Measurements from ENCODE around the gene UBE2E3.

UBE2E3 gene

DNA sequence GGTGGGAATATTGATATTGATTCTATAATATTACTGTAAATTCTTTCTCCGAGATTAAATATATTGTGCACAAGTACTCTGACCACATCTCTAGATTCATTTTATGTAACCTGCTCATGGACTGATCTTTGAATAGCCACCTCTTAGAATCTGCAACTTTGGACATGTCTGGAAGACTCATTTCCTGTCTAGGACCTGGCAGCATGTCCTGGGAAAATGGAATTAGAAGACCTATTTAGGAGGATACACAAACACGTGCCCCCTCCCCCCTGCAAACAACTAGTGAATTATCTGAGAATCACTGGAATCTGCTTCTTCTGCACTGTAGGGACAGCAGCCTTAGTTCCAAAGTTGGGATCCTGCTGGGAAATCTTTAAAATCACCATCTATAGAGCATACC, 94.1 kb downstream of the UBE2E3 start:
- Histone ChIP-seq H3K23ac (ENCODE audit: low read length in 2 of 2) (no peak overlapping the region), H3K4me3 (ENCODE audit: insufficient read depth in 1 of 2, low read depth in 1 of 2, low read length in 2 of 2) (no peak overlapping the region), H4K8ac (ENCODE audit: low read length) (no peak overlapping the region), H3K4me2 (ENCODE audit: low read length, poor library complexity, severe bottlenecking) (no peak overlapping the region), H2BK15ac (ENCODE audit: low read depth, poor library complexity, severe bottlenecking) (no peak overlapping the region), H3K79me1 (replicated peaks; ENCODE audit: low read length, poor library complexity, severe bottlenecking) (peaks cover 15% of the 10 kb centered on the region), H3K4me1 (ENCODE audit: control insufficient read depth, insufficient read depth, low read depth, low read length) (peaks cover under 1% of the 10 kb centered on the region), H3K36me3 (ENCODE audit: control insufficient read depth in 1 of 2, insufficient read depth in 2 of 2, low read depth in 1 of 2, low read length in 2 of 2) (peaks cover 0 to 14% of the 10 kb centered on the region in 2 experiments), H3K27me3 (ENCODE audit: control insufficient read depth in 1 of 2, insufficient read depth in 1 of 2, low read length in 2 of 2) (no peaks in the 10 kb centered on the region), H3K14ac (ENCODE audit: low read length in 2 of 2) (no peak overlapping the region), H3K27ac (ENCODE audit: low read length, poor library complexity, severe bottlenecking) (no peak overlapping the region), H3K4ac (ENCODE audit: low read depth in 1 of 2, low read length in 2 of 2) (no peak overlapping the region), H3K9ac (ENCODE audit: low read length) (no peak overlapping the region), H2AK5ac (ENCODE audit: low read length, severe bottlenecking) (no peak overlapping the region), H2BK12ac (ENCODE audit: low read length in 2 of 2) (no peak overlapping the region), H2BK5ac (ENCODE audit: low read depth, low read length, poor library complexity, severe bottlenecking) (no peak overlapping the region), H2AFZ (ENCODE audit: low read depth, low read length) (no peak overlapping the region), H4K91ac (ENCODE audit: low read length) (no peak overlapping the region), H3K9me3 (ENCODE audit: control insufficient read depth, low read length) (no peaks in the 10 kb centered on the region), H2BK120ac (ENCODE audit: low read depth, low read length) (no peak overlapping the region), H3K18ac (ENCODE audit: low read depth in 1 of 2, low read length in 2 of 2) (no peak overlapping the region)
- peak; percentile 26 for DNase-seq
- WGBS, result 53% methylated on average over 2 of the region's 2 CpGs

GRCh38 chr2:181076658-181077057, 96.3 kb downstream of the UBE2E3 start:
- no peak overlapping the region for H2AK5ac ChIP-seq (ENCODE audit: low read length, severe bottlenecking)
- H2BK5ac ChIP-seq (ENCODE audit: low read depth, low read length, poor library complexity, severe bottlenecking), result no peak overlapping the region
- H2BK15ac ChIP-seq (ENCODE audit: low read depth, poor library complexity, severe bottlenecking), result no peak overlapping the region
- H4K91ac ChIP-seq (ENCODE audit: low read length), result no peak overlapping the region
- no peak overlapping the region for H3K4me3 ChIP-seq (ENCODE audit: insufficient read depth in 1 of 2, low read depth in 1 of 2, low read length in 2 of 2)
- no peak overlapping the region for H3K4me2 ChIP-seq (ENCODE audit: low read length, poor library complexity, severe bottlenecking)
- H3K23ac ChIP-seq (ENCODE audit: low read length in 2 of 2), result no peak overlapping the region
- no CpG with 5 or more reads among the region's 1 CpG for WGBS
- no peak overlapping the region for H2BK12ac ChIP-seq (ENCODE audit: low read length in 2 of 2)
- H4K8ac ChIP-seq (ENCODE audit: low read length), result no peak overlapping the region
- peaks cover 7% of the 10 kb centered on the region for H3K79me1 ChIP-seq (replicated peaks; ENCODE audit: low read length, poor library complexity, severe bottlenecking)
- H3K27ac ChIP-seq (ENCODE audit: low read length, poor library complexity, severe bottlenecking), result no peak overlapping the region
- H2BK120ac ChIP-seq (ENCODE audit: low read depth, low read length), result no peak overlapping the region
- no peak overlapping the region for H2AFZ ChIP-seq (ENCODE audit: low read depth, low read length)
- H3K4me1 ChIP-seq (ENCODE audit: control insufficient read depth, insufficient read depth, low read depth, low read length), result no peaks in the 10 kb centered on the region
- no peak overlapping the region for H3K14ac ChIP-seq (ENCODE audit: low read length in 2 of 2)
- H3K18ac ChIP-seq (ENCODE audit: low read depth in 1 of 2, low read length in 2 of 2), result no peak overlapping the region
- H3K9ac ChIP-seq (ENCODE audit: low read length), result no peak overlapping the region
- H3K4ac ChIP-seq (ENCODE audit: low read depth in 1 of 2, low read length in 2 of 2), result no peak overlapping the region
- no peak for DNase-seq
- H3K9me3 ChIP-seq (ENCODE audit: control insufficient read depth, low read length), result no peaks in the 10 kb centered on the region
- peaks cover 0 to 5% of the 10 kb centered on the region in 2 experiments for H3K36me3 ChIP-seq (ENCODE audit: control insufficient read depth in 1 of 2, insufficient read depth in 2 of 2, low read depth in 1 of 2, low read length in 2 of 2)
- no peaks in the 10 kb centered on the region for H3K27me3 ChIP-seq (ENCODE audit: control insufficient read depth in 1 of 2, insufficient read depth in 1 of 2, low read length in 2 of 2)

DNA sequence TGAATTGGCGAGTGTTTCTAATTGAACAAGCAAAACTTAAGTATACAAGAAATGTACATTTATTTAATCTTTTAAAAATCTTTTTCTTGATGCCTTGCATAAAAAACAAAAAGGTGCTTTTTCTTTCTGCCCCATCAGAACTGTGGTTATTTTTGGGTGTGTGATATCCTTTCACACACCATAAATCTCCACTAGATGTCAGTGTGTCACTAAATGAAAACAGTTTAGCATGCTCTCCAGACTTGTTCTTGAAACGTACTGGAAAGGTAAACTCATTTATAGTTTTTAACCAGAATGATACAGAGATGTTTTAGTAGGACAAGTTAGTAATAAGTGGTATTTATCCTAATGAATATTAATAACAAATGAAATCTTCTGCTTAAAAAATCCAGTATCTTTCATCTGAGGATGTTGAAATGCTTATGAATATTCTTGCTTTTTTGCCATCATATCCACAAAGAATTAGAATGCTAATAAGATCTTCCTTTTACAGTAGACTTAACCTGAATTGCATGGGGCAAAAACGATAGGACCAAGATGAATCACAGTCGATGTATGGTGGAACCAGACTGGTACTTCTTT, 96.8 kb downstream of the UBE2E3 start:
- H3K36me3 ChIP-seq (ENCODE audit: control insufficient read depth in 1 of 2, insufficient read depth in 2 of 2, low read depth in 1 of 2, low read length in 2 of 2), result peaks cover 0 to 5% of the 10 kb centered on the region in 2 experiments
- H4K8ac ChIP-seq (ENCODE audit: low read length), result no peak overlapping the region
- no peak overlapping the region for H2BK5ac ChIP-seq (ENCODE audit: low read depth, low read length, poor library complexity, severe bottlenecking)
- H3K27me3 ChIP-seq (ENCODE audit: control insufficient read depth in 1 of 2, insufficient read depth in 1 of 2, low read length in 2 of 2), result no peaks in the 10 kb centered on the region
- no peak overlapping the region for H2AK5ac ChIP-seq (ENCODE audit: low read length, severe bottlenecking)
- no peak overlapping the region for H3K4me3 ChIP-seq (ENCODE audit: insufficient read depth in 1 of 2, low read depth in 1 of 2, low read length in 2 of 2)
- no peak overlapping the region for H3K18ac ChIP-seq (ENCODE audit: low read depth in 1 of 2, low read length in 2 of 2)
- no peak overlapping the region for H2BK120ac ChIP-seq (ENCODE audit: low read depth, low read length)
- no peak overlapping the region for H2BK15ac ChIP-seq (ENCODE audit: low read depth, poor library complexity, severe bottlenecking)
- no peak overlapping the region for H2AFZ ChIP-seq (ENCODE audit: low read depth, low read length)
- H3K9me3 ChIP-seq (ENCODE audit: control insufficient read depth, low read length), result no peaks in the 10 kb centered on the region
- peak; percentile 63 for DNase-seq
- no peak overlapping the region for H3K4ac ChIP-seq (ENCODE audit: low read depth in 1 of 2, low read length in 2 of 2)
- H4K91ac ChIP-seq (ENCODE audit: low read length), result no peak overlapping the region
- 100% methylated on average over 2 of the region's 4 CpGs for WGBS
- no peak overlapping the region for H2BK12ac ChIP-seq (ENCODE audit: low read length in 2 of 2)
- no peaks in the 10 kb centered on the region for H3K4me1 ChIP-seq (ENCODE audit: control insufficient read depth, insufficient read depth, low read depth, low read length)
- H3K14ac ChIP-seq (ENCODE audit: low read length in 2 of 2), result no peak overlapping the region
- H3K79me1 ChIP-seq (replicated peaks; ENCODE audit: low read length, poor library complexity, severe bottlenecking), result peaks cover 7% of the 10 kb centered on the region
- H3K9ac ChIP-seq (ENCODE audit: low read length), result no peak overlapping the region
- H3K23ac ChIP-seq (ENCODE audit: low read length in 2 of 2), result no peak overlapping the region
- H3K4me2 ChIP-seq (ENCODE audit: low read length, poor library complexity, severe bottlenecking), result no peak overlapping the region
- H3K27ac ChIP-seq (ENCODE audit: low read length, poor library complexity, severe bottlenecking), result no peak overlapping the region

- no peak overlapping the region for H3K23ac ChIP-seq (ENCODE audit: low read length in 2 of 2)
- no peak overlapping the region for H3K4me3 ChIP-seq (ENCODE audit: insufficient read depth in 1 of 2, low read depth in 1 of 2, low read length in 2 of 2)
- no peak for DNase-seq
- H2AFZ ChIP-seq (ENCODE audit: low read depth, low read length), result no peak overlapping the region
- no peaks in the 10 kb centered on the region for H3K27me3 ChIP-seq (ENCODE audit: control insufficient read depth in 1 of 2, insufficient read depth in 1 of 2, low read length in 2 of 2)
- 100% methylated on average over 2 of the region's 2 CpGs for WGBS
- H4K91ac ChIP-seq (ENCODE audit: low read length), result no peak overlapping the region
- peaks cover 4% of the 10 kb centered on the region for H3K9me3 ChIP-seq (ENCODE audit: control insufficient read depth, low read length)
- no peaks in the 10 kb centered on the region for H3K4me1 ChIP-seq (ENCODE audit: control insufficient read depth, insufficient read depth, low read depth, low read length)
- no peak overlapping the region for H3K18ac ChIP-seq (ENCODE audit: low read depth in 1 of 2, low read length in 2 of 2)
- H3K36me3 ChIP-seq (ENCODE audit: control insufficient read depth in 1 of 2, insufficient read depth in 2 of 2, low read depth in 1 of 2, low read length in 2 of 2), result peaks cover 2 to 4% of the 10 kb centered on the region in 2 experiments
- H4K8ac ChIP-seq (ENCODE audit: low read length), result no peak overlapping the region
- no peak overlapping the region for H3K4me2 ChIP-seq (ENCODE audit: low read length, poor library complexity, severe bottlenecking)
- H2AK5ac ChIP-seq (ENCODE audit: low read length, severe bottlenecking), result no peak overlapping the region
- H2BK15ac ChIP-seq (ENCODE audit: low read depth, poor library complexity, severe bottlenecking), result no peak overlapping the region
- no peak overlapping the region for H3K14ac ChIP-seq (ENCODE audit: low read length in 2 of 2)
- H3K9ac ChIP-seq (ENCODE audit: low read length), result no peak overlapping the region
- H3K27ac ChIP-seq (ENCODE audit: low read length, poor library complexity, severe bottlenecking), result no peak overlapping the region
- no peak overlapping the region for H2BK12ac ChIP-seq (ENCODE audit: low read length in 2 of 2)
- H2BK5ac ChIP-seq (ENCODE audit: low read depth, low read length, poor library complexity, severe bottlenecking), result no peak overlapping the region
- H3K79me1 ChIP-seq (replicated peaks; ENCODE audit: low read length, poor library complexity, severe bottlenecking), result no peaks in the 10 kb centered on the region
- no peak overlapping the region for H2BK120ac ChIP-seq (ENCODE audit: low read depth, low read length)
- no peak overlapping the region for H3K4ac ChIP-seq (ENCODE audit: low read depth in 1 of 2, low read length in 2 of 2)
Observed at GRCh38 chr2:181083140-181083539, 102.7 kb downstream of the UBE2E3 start.

Measured in mesenchymal stem cell (in vitro differentiated cells and primary cell).